Measurements from ENCODE around the gene SAMD3. TPM values are rescaled to one million over a fixed set of nuclear protein-coding genes. Genes with fewer than 3 reads are reported as not detected.
"Not testable (repeated sequence)": the region's sequence is repeated elsewhere in the genome, so short reads cannot be mapped to it uniquely, and the experiment has no call there.

Gene SAMD3
- polyA plus RNA-seq, 1 donor, result 1.1 TPM

GRCh38 chr6:130211691-130212090 lies 11.1 kb downstream of the SAMD3 start:
- DNase-seq, result no peak

DNA sequence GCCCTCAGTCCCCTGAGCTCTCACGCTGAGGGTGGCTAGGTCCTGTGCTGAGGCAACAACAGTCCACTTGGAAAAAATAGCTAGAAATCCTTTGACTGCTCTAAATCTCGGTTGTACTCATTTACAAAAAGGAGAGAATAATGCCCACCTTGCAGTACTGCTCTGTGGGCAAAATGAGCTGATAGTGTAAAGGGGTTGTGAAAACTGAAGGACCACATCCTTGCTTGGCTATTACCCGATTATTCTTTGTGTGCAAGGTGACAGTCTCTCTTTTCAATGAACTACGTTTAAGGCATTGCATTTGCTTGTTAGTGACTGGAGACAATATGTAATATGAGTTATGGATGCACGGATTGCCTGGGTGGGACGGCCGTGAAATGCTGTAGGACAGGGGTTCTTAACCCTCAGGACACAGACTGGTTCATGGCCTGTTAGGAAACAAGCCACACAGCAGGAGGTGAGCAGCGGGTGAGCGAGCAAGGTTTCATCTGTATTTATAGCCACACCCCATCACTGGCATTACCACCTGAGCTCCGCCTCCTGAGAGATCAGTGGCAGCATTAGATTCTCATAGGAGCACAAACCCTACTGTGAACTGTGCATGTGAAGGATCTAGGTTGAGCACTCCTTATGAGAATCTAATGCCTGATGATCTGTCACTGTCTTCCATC lies 14.6 kb downstream of the SAMD3 start:
- no peak for DNase-seq

GRCh38 chr6:130206479-130206878 lies 16.3 kb downstream of the SAMD3 start:
- DNase-seq, result no peak

GRCh38 chr6:130204322-130204721 lies 18.4 kb downstream of the SAMD3 start:
- no peak for DNase-seq

DNA sequence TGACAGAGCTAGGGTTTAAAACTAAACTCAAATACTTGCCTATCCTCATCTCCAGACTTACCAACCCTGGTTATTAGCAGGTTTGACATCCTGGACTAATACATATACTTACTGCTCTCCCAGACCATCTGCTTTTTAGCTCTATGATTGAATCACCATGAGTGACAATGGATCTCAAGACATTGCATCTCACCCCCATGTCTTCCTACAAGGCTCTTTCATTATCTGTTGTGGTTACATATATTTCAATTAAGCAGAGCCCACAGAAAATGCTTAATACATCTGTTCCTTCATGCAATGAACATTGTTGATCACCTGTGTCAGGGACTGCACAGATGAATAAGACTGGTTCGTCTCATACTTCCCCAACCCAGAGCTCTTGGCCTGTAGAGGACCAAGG lies 19.4 kb downstream of the SAMD3 start:
- DNase-seq, result no peak

DNA sequence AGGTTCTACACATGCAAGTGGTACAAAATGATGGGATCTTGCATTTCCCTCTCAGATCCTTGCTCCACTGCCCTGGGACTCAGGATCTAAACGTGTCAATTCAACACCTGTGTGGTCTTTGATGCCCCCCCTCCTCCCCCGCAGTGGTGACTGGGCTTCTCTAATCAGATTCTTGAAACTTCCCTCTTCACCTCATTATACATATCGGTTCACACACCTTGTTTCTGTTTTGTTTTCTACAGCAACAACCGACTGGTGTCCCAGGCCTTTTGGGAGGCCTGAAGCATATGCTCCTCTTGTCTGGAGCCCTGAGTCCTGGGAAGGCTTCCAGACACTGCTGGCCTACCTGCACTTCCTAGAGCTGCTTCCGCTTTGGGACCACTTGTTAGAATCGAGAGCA lies 20.0 kb downstream of the SAMD3 start:
- DNase-seq, result no peak

- no peak for DNase-seq
Measured at GRCh38 chr6:130200020-130200419, 22.7 kb downstream of the SAMD3 start.

DNA sequence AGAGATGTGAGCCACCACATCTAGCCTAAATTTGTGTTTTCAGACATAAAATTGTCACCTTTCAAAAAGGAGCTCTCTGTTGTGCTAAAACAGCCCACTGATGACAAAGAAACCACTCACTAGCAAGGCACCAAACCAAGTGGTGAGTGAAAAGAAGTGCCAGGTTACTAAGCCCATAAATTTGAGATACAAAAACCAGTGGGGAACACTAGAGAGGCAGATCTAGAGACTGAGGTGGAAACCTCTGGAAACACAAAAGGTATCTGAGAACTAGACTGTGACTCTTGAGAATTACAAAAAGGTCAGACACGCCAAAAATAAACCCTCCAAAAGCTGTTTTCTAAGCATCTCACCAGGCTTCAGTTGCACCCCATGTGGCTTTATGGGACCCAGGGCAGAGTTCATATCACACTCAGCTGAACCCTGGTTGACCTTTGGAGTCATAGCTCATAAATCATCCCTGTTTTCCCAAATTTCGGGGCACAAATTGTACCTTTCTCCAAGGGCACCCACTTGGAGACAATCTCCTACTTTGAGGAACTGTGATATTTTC lies 24.2 kb downstream of the SAMD3 start:
- DNase-seq, result no peak

DNA sequence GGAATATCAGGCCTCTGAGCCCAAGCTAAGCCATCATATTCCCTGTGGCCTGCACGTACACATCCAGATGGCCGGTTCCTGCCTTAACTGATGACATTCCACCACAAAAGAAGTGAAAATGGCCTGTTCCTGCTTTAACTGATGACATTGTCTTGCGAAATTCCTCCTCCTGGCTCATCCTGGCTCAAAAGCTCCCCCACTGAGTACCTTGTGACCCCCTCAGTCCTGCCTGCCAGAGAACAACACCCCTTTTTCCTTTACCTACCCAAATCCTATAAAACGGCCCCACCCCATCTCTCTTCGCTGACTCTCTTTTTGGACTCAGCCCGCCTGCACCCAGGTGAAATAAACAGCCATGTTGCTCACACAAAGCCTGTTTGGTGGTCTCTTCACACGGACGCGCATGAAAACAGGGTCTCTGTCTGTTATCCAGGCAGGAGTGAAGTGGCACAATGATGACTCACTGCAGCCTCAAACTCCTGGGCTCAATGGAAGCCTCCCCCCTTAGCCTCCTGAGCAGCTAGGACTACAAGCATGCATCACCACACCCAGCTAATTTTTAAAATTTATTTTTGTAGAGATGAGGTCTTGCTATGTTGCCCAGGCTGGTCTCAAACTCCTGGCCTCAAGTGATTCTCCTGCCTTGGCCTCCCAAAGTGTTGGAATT lies 24.8 kb downstream of the SAMD3 start:
- not testable (repeated sequence) for DNase-seq

DNA sequence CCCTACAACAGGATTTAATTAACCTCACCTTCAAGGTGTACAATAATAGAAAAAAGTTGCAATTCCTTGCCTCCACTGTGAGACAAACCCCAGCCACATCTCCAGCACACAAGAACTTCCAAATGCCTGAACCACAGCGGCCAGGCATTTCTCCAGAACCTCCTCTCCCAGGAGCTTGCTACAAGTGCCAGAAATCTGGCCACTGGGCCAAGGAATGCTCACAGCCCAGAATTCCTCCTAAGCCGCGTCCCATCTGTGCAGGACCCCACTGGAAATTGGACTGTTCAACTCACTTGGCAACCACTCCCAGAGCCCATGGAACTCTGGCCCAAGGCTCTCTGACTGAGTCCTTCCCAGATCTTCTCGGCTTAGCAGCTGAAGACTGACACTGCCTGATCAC lies 28.3 kb downstream of the SAMD3 start:
- not testable (repeated sequence) for DNase-seq

DNA sequence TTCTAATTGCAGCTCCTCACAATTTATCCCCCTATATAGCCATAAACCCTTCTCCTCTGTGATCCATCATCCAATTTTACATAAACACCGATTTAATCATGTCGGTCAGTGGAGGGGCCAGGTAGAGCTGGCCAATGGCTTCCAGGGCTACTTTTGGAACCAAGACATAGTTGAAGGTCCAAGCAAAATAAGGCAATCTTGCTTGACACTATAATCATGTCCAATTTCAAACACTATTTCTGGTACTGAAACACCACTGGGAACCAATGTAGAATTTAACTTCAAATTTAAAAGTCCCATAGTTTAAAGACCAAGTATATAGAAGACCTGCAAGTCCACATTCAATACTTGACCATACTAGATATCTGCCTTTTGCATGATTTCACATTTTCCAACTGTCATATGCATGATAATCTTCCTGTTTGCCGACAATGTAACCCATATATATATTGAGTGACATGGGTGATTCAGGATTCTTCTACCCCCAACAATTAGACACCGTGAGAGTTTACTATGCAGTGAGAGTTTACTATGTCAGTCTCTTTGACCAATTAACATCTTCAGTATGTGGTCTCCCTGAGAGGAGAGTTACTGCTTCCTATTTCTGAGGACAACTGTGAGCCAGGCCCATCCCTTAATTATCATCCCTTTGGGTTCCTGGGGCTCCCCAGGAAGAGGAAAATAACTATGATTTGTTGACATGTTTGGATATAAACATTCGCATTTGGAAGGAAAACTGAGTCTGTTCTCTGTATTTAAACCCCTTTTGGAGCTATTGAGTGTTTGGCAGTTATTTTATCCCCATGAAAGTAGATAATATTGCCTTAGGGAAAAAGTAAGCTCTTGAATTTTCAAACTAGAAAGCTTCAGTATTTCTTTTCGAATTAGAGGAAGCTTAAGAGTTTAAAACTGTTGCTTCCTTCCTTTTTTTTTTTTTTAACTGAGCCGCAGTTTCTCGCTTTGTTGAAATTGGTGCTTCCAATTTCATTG lies 31.8 kb downstream of the SAMD3 start:
- no peak for DNase-seq

DNA sequence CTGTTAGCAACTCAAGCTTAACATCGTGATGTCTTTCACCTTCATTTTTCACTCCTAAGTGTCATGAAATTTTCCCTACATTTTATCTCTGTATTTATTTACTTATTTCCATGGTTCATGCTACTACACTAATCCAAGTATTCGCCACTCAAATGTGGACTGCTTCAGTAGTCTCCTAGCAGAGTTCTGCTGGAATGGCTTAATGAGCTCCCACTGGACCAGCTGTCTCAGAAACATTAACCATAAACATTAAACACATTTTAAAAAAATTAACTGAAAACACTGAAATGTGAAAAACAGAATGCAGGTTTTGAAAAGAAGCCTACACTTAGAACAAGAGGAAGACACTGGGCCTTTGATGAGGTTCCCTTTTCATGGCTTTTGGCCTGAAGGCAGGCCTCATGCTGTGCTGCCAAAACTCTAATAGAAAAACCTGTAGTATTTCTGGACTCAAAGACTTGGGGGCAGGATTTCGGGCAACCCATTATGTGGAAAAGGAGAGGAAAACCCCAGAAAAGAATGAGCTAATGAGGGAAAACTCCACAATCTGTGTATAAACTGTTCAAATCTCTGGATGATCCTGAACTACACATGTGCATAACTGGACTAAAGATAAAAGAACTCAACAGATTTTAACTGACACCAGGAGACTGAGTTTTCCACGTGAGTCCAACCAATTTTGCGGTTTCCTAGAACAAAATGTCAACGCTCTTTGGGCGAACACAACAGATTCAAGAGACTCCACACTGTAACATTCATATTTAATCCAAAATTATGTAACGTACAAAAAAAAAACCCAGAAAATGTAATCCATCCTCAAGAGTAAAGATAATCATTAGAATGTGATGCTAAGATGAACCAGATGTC lies 33.0 kb downstream of the SAMD3 start:
- no peak for DNase-seq

DNA sequence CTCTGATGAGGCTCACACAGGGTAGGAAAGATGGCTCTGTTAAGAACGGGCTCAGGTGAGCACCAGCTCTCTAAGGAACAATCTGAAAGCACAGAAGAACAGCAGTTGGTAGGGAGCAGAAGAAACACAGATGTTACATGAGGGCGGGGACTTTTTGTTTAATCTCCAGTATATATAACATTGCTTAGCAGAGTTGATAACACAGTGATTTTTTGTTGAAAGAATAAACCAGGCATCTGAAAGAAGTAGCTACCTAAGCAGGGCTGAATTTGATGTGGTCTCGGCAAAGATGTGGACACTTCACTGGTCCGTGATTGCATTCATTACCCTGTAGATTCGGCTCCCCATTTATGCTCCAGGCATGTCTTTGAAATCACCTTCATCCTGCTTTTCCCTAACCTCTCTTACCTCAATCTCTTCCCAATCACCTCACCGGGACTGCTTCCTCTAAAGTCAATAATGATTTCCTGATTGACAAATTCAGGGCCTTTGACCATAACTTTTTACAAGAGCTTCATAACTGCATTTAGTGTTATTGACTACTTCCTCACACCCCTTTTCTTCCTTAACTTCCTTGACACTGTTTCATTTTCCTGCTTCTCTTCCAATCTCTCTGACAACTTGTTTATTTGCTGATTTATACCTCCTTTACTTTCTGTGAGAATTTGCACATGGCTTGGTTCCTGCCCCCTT lies 34.4 kb downstream of the SAMD3 start:
- no peak for DNase-seq

DNA sequence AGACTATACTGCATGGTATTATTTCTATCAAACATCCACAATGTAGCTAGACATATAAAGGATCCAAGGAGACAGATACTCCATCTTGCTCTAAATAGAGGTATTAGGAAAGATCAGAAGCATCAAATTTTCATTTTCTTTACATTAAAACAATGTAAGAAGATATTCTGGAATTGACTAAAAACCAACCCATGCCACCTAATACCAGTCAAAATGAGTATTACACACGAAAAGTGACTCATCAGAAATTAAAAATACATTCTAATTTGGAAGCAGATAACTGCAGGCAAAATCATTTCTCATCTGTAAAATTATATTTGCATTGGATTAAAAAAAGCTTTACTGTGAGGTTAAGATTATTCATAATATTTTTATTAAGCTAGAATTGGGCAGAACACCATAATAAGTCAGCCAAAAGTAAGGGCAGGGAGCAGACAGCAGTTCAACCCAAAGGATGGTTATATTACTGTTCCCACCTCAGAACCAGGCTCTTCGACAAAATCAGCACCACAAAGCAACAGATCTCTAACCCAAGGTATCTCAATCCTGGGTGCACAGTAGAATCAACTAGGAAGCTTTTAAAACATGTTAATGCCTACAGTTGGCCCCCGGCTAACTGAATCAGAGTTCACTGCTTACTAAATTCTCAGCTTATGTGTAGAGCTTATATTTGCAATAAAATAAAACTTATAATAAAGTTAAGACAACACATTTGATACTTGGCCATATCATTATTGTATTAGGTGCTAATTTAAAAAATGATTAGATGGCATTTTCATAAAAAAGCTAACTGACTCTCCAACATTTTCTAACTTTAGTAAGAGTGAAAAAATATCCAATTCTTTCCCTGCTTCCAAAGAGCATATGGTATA lies 35.2 kb downstream of the SAMD3 start:
- no peak for DNase-seq

- DNase-seq, result no peak
Measured at GRCh38 chr6:130185658-130186057, 37.1 kb downstream of the SAMD3 start.

GRCh38 chr6:130183271-130184222 lies 39.2 kb downstream of the SAMD3 start:
- no peak for DNase-seq

- DNase-seq, result no peak
Measured at GRCh38 chr6:130182466-130182865, 40.3 kb downstream of the SAMD3 start.

DNA sequence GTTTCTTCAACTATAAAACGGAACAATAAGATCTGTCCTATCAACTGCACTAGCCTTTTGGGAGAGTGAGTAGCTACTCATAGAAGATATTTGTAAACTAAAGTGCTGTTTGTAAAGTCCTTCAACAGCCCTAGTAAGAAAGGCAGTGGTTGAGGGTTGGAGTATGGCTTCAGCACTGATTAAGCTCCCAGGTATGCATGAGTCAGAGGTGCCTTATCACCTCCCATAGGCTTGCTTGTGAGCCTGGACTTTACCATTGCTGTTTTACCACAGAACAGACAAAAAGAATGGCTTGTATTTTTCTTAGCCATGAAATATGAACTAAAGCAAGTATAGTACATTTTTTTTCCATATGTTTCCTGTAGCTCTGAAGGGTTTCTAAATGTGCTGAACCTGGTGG lies 44.1 kb downstream of the SAMD3 start:
- DNase-seq, result no peak

DNA sequence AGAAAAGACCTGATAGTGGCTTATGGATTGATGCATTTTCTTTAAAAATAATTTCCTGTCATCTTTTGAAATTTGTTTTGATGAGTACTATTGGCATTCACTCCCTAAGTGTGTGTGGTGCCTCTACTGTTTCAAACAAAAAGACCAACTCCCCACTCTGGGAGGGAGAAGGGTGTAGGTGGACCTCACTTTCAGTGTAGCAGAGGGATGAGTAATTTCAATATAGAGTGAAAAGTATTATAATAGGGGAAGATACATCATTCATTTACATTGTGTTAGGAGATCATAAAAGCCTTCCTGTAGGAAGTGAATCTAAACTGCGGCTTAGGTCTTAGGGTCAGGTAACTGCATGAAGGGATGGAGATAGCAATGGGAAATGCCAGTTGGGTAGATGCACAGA lies 46.4 kb downstream of the SAMD3 start:
- DNase-seq, result no peak

All from left kidney (tissue), 2 donors.